ENCODE measurements around the gene TGFBR3.

The TGFBR3 gene

DNA sequence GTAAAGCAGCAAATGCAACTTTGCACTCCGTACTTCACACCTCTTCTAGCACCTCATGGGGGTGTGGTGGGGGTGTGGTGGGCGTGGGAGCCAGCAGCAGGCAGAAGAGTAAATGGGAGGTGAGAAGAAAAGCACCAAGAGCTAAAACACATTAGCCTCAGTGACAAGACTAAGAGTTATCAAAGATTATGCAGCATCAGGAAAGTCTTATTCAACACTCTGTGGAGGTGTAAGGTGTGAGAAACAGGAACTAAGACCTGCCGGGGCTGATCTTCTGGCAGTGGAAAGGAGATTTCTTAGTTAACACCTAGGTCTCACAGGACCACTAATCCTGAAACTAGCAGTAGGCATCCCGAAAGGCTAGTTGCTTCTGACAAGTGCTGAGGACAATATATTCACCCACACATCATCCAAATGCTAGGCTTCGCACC is 9.9 kb downstream of the TGFBR3 start:
- Histone ChIP-seq H3K4me1 (ENCODE audit: control extremely low read depth in 1 of 4, control insufficient read depth in 4 of 4, insufficient read depth in 4 of 4, low read length in 3 of 4) (no peaks in the 10 kb centered on the region), H3K9me3 (ENCODE audit: control extremely low read depth in 1 of 5, control insufficient read depth in 4 of 5, insufficient read depth in 2 of 5, low read depth in 1 of 5, low read length in 4 of 5) (no peaks in the 10 kb centered on the region), H3K36me3 (ENCODE audit: control insufficient read depth in 4 of 4, insufficient read depth in 4 of 4, low read length in 3 of 4) (no peaks in the 10 kb centered on the region), H3K27me3 (replicated peaks in 2 of 5; ENCODE audit: control insufficient read depth in 4 of 5, insufficient read depth in 5 of 5, low read length in 4 of 5) (peaks cover 0 to 7% (median 3%) of the 10 kb centered on the region in 5 experiments), H3K27ac (ENCODE audit: insufficient read depth in 1 of 2, low read depth in 1 of 2, low read length in 2 of 2, poor library complexity in 1 of 2, severe bottlenecking in 2 of 2) (no peak overlapping the region), H3K4me3 (ENCODE audit: control insufficient read depth in 1 of 7, extremely low read depth in 1 of 7, insufficient read depth in 4 of 7, low read depth in 2 of 7, low read length in 6 of 7) (no peak overlapping the region)
- POLR2A ChIA-PET = no interaction called here
- WGBS (ENCODE audit: insufficient coverage) = 90% methylated on average over 4 of the region's 5 CpGs
- DNase-seq = no peak
- CTCF ChIA-PET = interaction anchor here (0.5 kb wide), 1 partner anchor 233 kb away, joined by 3 read pairs; no protein-coding TSS in a partner anchor

DNA sequence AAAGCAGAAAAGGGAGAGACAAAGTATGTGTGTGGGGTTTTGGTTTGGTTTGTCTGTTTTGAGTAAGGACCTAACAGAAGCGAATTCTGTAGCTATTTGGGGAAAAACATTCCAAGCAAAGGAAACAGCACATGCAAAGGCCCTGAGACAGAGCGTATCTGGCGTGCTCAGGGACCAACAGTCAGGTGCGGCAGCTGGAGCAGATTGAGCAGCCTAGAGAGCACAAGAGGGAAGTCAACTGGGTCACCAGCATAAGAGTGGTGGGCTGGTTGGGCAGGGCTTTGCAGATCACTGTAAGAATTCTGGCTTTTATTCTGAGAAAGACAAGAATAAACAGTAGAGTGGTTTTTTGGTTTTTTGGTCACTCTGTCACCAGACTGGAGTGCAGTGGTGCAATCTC is 11.8 kb downstream of the TGFBR3 start:
- 100% methylated on average over 4 of the region's 4 CpGs for WGBS (ENCODE audit: insufficient coverage)
- ChIA-PET CTCF (interaction anchor here (1.6 kb wide), 1 partner anchor 231 kb away, joined by 3 read pairs; no protein-coding TSS in a partner anchor), POLR2A (no interaction called here)

DNA sequence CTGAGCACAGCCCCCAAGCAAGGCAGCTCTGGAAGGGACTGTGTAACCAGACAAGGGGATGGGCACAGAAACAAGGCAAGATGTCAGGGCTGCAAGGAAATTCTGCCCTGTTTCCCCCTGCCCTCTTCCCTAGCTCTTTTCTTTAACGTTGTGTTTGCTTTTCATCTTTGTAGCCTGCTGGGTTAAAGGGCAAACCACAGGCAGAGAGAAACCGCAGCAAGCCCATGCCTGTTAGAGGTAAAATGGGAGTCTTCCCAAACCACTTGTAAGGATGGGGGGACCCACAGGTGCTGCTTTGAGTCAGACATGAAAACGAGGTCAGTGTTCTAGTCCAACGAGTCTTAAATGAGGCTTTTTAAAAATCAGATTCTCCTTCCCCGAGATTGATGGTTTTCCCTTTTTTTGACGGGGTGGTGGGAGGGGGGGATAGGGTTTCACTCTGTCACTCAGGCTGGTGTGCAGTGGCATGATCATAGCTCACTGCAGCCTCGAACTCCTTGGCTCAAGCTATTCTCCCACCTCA is 13.3 kb downstream of the TGFBR3 start:
- H3K27me3 ChIP-seq (replicated peaks in 2 of 5; ENCODE audit: control insufficient read depth in 4 of 5, insufficient read depth in 5 of 5, low read length in 4 of 5) = peaks cover 0 to 5% (median 3%) of the 10 kb centered on the region in 5 experiments
- ChIA-PET CTCF (interaction anchor here (1.5 kb wide), 1 partner anchor 14 kb away, joined by 3 read pairs; the partner anchor contains the start of gene TGFBR3), POLR2A (no interaction called here)
- H3K9me3 ChIP-seq (ENCODE audit: control extremely low read depth in 1 of 5, control insufficient read depth in 4 of 5, insufficient read depth in 2 of 5, low read depth in 1 of 5, low read length in 4 of 5) = no peaks in the 10 kb centered on the region
- no peak overlapping the region for H3K4me3 ChIP-seq (ENCODE audit: control insufficient read depth in 1 of 7, extremely low read depth in 1 of 7, insufficient read depth in 4 of 7, low read depth in 2 of 7, low read length in 6 of 7)
- H3K36me3 ChIP-seq (ENCODE audit: control insufficient read depth in 4 of 4, insufficient read depth in 4 of 4, low read length in 3 of 4) = no peaks in the 10 kb centered on the region
- H3K27ac ChIP-seq (ENCODE audit: insufficient read depth in 1 of 2, low read depth in 1 of 2, low read length in 2 of 2, poor library complexity in 1 of 2, severe bottlenecking in 2 of 2) = no peak overlapping the region
- no peak for DNase-seq
- H3K4me1 ChIP-seq (ENCODE audit: control extremely low read depth in 1 of 4, control insufficient read depth in 4 of 4, insufficient read depth in 4 of 4, low read length in 3 of 4) = no peaks in the 10 kb centered on the region
- WGBS (ENCODE audit: insufficient coverage) = 70% methylated on average over 5 of the region's 7 CpGs

More for the DNA sequence above, 11.8 kb downstream of the TGFBR3 start:
- H3K4me1 ChIP-seq (ENCODE audit: control extremely low read depth in 1 of 4, control insufficient read depth in 4 of 4, insufficient read depth in 4 of 4, low read length in 3 of 4) = no peaks in the 10 kb centered on the region
- no peaks in the 10 kb centered on the region for H3K9me3 ChIP-seq (ENCODE audit: control extremely low read depth in 1 of 5, control insufficient read depth in 4 of 5, insufficient read depth in 2 of 5, low read depth in 1 of 5, low read length in 4 of 5)
- no peak overlapping the region for H3K4me3 ChIP-seq (ENCODE audit: control insufficient read depth in 1 of 7, extremely low read depth in 1 of 7, insufficient read depth in 4 of 7, low read depth in 2 of 7, low read length in 6 of 7)
- no peaks in the 10 kb centered on the region for H3K36me3 ChIP-seq (ENCODE audit: control insufficient read depth in 4 of 4, insufficient read depth in 4 of 4, low read length in 3 of 4)
- H3K27ac ChIP-seq (ENCODE audit: insufficient read depth in 1 of 2, low read depth in 1 of 2, low read length in 2 of 2, poor library complexity in 1 of 2, severe bottlenecking in 2 of 2) = no peak overlapping the region
- no peak for DNase-seq
- H3K27me3 ChIP-seq (replicated peaks in 2 of 5; ENCODE audit: control insufficient read depth in 4 of 5, insufficient read depth in 5 of 5, low read length in 4 of 5) = peaks cover 0 to 5% (median 3%) of the 10 kb centered on the region in 5 experiments

DNA sequence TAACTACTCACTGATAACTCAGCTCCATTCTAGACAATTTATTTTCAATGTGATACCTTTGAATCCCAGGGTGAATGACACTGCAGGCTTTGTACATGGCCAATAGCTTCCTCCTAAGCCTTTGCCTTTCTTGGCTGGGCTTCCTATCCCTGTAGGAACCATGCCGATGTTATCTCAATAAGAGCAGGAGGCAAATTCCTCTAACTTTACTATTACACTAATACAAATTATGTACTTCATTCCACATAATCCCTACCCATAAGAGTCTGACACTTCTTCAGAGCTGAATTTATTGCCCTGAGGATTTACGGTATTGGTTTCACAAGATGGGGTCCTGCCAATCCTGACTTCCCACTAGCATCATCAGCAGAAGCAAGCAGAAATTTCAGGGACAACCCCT is 14.0 kb downstream of the TGFBR3 start:
- DNase-seq = no peak
- ChIA-PET POLR2A (no interaction called here), CTCF (interaction anchor here (1.5 kb wide), 1 partner anchor 14 kb away, joined by 3 read pairs; the partner anchor contains the start of gene TGFBR3)
- H3K36me3 ChIP-seq (ENCODE audit: control insufficient read depth in 4 of 4, insufficient read depth in 4 of 4, low read length in 3 of 4) = no peaks in the 10 kb centered on the region
- no peak overlapping the region for H3K27ac ChIP-seq (ENCODE audit: insufficient read depth in 1 of 2, low read depth in 1 of 2, low read length in 2 of 2, poor library complexity in 1 of 2, severe bottlenecking in 2 of 2)
- 83% methylated on average over 2 of the region's 2 CpGs for WGBS (ENCODE audit: insufficient coverage)
- no peaks in the 10 kb centered on the region for H3K9me3 ChIP-seq (ENCODE audit: control extremely low read depth in 1 of 5, control insufficient read depth in 4 of 5, insufficient read depth in 2 of 5, low read depth in 1 of 5, low read length in 4 of 5)
- H3K27me3 ChIP-seq (replicated peaks in 2 of 5; ENCODE audit: control insufficient read depth in 4 of 5, insufficient read depth in 5 of 5, low read length in 4 of 5) = peaks cover 0 to 5% (median 3%) of the 10 kb centered on the region in 5 experiments
- H3K4me1 ChIP-seq (ENCODE audit: control extremely low read depth in 1 of 4, control insufficient read depth in 4 of 4, insufficient read depth in 4 of 4, low read length in 3 of 4) = no peaks in the 10 kb centered on the region
- no peak overlapping the region for H3K4me3 ChIP-seq (ENCODE audit: control insufficient read depth in 1 of 7, extremely low read depth in 1 of 7, insufficient read depth in 4 of 7, low read depth in 2 of 7, low read length in 6 of 7)

DNA sequence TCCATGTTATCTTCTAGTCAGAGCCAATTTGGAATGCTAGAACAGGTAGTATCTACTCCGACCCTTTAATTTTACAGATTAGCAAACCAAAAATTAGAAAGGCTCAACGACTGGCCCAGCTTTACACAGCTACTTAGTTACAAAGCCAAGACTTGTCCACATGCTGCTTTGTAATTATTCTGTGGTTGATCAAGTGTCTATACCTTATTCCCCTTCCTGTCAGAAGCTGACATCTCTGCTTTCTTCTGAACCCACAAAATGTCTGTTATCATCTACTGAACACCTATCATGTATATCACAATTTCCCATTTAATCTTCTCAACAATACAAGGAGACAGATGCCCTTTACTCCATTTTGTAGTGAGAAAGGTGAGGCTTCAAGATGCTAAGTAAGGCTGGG is 15.6 kb downstream of the TGFBR3 start:
- no peak overlapping the region for H3K27ac ChIP-seq (ENCODE audit: insufficient read depth in 1 of 2, low read depth in 1 of 2, low read length in 2 of 2, poor library complexity in 1 of 2, severe bottlenecking in 2 of 2)
- POLR2A ChIA-PET = no interaction called here
- DNase-seq = no peak
- H3K9me3 ChIP-seq (ENCODE audit: control extremely low read depth in 1 of 5, control insufficient read depth in 4 of 5, insufficient read depth in 2 of 5, low read depth in 1 of 5, low read length in 4 of 5) = no peaks in the 10 kb centered on the region
- H3K4me3 ChIP-seq (ENCODE audit: control insufficient read depth in 1 of 7, extremely low read depth in 1 of 7, insufficient read depth in 4 of 7, low read depth in 2 of 7, low read length in 6 of 7) = no peak overlapping the region
- WGBS (ENCODE audit: insufficient coverage) = 80% methylated on average over 1 of the region's 2 CpGs
- H3K36me3 ChIP-seq (ENCODE audit: control insufficient read depth in 4 of 4, insufficient read depth in 4 of 4, low read length in 3 of 4) = no peaks in the 10 kb centered on the region
- CTCF ChIA-PET = interaction anchor here (0.8 kb wide), 1 partner anchor 216 kb away, joined by 3 read pairs; no protein-coding TSS in a partner anchor
- H3K4me1 ChIP-seq (ENCODE audit: control extremely low read depth in 1 of 4, control insufficient read depth in 4 of 4, insufficient read depth in 4 of 4, low read length in 3 of 4) = no peaks in the 10 kb centered on the region
- peaks cover 0 to 3% (median 3%) of the 10 kb centered on the region in 5 experiments for H3K27me3 ChIP-seq (replicated peaks in 2 of 5; ENCODE audit: control insufficient read depth in 4 of 5, insufficient read depth in 5 of 5, low read length in 4 of 5)

DNA sequence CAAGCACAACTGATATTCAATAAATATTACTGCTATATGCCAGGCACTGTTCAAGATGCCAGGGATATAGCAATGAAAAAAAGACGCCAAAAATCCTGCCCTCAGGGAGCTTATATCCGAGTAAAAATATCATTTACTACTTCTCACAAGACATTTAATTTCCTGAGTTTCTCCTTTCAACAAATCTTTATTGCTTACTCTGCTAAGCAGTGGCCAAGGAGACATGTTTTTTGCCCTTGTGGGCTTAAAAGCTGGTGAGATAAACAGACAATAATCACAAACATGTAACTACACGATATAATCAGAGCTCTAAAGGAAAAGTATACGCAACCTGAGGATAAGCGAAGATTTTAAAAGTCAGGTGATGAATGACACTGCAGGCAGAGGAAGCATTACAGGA is 19.5 kb downstream of the TGFBR3 start:
- no peak for DNase-seq
- Histone ChIP-seq H3K27me3 (replicated peaks in 2 of 5; ENCODE audit: control insufficient read depth in 4 of 5, insufficient read depth in 5 of 5, low read length in 4 of 5) (peaks cover 0 to 2% (median 0%) of the 10 kb centered on the region in 5 experiments), H3K4me1 (ENCODE audit: control extremely low read depth in 1 of 4, control insufficient read depth in 4 of 4, insufficient read depth in 4 of 4, low read length in 3 of 4) (peaks cover 0 to 5% (median under 1%) of the 10 kb centered on the region in 4 experiments), H3K9me3 (ENCODE audit: control extremely low read depth in 1 of 5, control insufficient read depth in 4 of 5, insufficient read depth in 2 of 5, low read depth in 1 of 5, low read length in 4 of 5) (no peaks in the 10 kb centered on the region), H3K4me3 (ENCODE audit: control insufficient read depth in 1 of 7, extremely low read depth in 1 of 7, insufficient read depth in 4 of 7, low read depth in 2 of 7, low read length in 6 of 7) (no peak overlapping the region), H3K36me3 (ENCODE audit: control insufficient read depth in 4 of 4, insufficient read depth in 4 of 4, low read length in 3 of 4) (no peaks in the 10 kb centered on the region), H3K27ac (ENCODE audit: insufficient read depth in 1 of 2, low read depth in 1 of 2, low read length in 2 of 2, poor library complexity in 1 of 2, severe bottlenecking in 2 of 2) (no peak overlapping the region)
- ChIA-PET CTCF (interaction anchor here (0.6 kb wide), 2 partner anchors 11 to 35 kb away, joined by 3 to 4 read pairs; no protein-coding TSS in a partner anchor), POLR2A (no interaction called here)
- 98% methylated on average over 5 of the region's 5 CpGs for WGBS (ENCODE audit: insufficient coverage)

DNA sequence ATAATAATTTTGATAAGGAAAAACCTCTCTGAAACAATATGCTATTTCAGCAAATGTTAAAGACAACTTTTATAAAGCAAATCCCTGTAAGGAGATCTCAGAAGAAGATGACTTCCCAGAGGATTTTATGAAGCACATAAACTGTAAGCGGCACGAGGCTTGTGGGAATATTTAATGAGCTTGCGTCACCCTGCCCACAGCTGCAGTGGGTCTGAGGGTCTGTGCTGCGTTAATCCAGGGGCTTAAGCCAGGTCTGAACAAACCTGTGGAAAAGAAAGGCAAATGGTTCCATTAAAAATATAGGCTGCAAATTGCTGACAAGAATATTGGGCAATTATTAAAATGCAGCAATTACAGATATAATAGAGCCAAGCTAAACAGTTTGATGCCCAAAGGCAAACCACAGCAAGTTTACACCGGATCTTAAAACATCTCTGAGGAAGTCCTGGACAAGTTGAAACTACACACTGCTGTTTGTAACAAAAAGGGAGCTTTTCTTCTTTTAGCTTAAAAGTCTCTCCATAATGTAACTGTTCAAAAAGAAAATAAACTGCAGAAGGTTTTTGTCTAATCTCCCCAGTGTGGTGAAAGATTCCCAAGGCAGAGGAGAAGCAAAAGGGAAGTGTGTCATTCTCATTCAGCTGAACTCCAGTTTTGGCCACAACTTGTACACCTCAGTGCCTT is 21.8 kb downstream of the TGFBR3 start:
- DNase-seq = peak in 1 of 3 donors; percentile 17
- WGBS (ENCODE audit: insufficient coverage) = 80% methylated on average over 5 of the region's 5 CpGs
- H3K4me1 ChIP-seq (ENCODE audit: control extremely low read depth in 1 of 4, control insufficient read depth in 4 of 4, insufficient read depth in 4 of 4, low read length in 3 of 4) = peaks cover 0 to 5% (median under 1%) of the 10 kb centered on the region in 4 experiments
- CTCF ChIA-PET = interaction anchor here (0.7 to 2.3 kb wide), 3 partner anchors 9 to 1159 kb away, joined by 4 to 6 read pairs (median 5); no protein-coding TSS in a partner anchor
- no peaks in the 10 kb centered on the region for H3K9me3 ChIP-seq (ENCODE audit: control extremely low read depth in 1 of 5, control insufficient read depth in 4 of 5, insufficient read depth in 2 of 5, low read depth in 1 of 5, low read length in 4 of 5)
- no peak overlapping the region for H3K4me3 ChIP-seq (ENCODE audit: control insufficient read depth in 1 of 7, extremely low read depth in 1 of 7, insufficient read depth in 4 of 7, low read depth in 2 of 7, low read length in 6 of 7)
- peaks cover 0 to 2% (median 0%) of the 10 kb centered on the region in 5 experiments for H3K27me3 ChIP-seq (replicated peaks in 2 of 5; ENCODE audit: control insufficient read depth in 4 of 5, insufficient read depth in 5 of 5, low read length in 4 of 5)
- POLR2A ChIA-PET = no interaction called here
- H3K36me3 ChIP-seq (ENCODE audit: control insufficient read depth in 4 of 4, insufficient read depth in 4 of 4, low read length in 3 of 4) = no peaks in the 10 kb centered on the region
- no peak overlapping the region for H3K27ac ChIP-seq (ENCODE audit: insufficient read depth in 1 of 2, low read depth in 1 of 2, low read length in 2 of 2, poor library complexity in 1 of 2, severe bottlenecking in 2 of 2)

All from common myeloid progenitor, CD34-positive (primary cell).